ENCODE results near the gene EIF4EBP3. TPM values are rescaled to one million over a fixed set of nuclear protein-coding genes. Genes with fewer than 3 reads are reported as not detected.

Gene EIF4EBP3
- polyA plus RNA-seq, 1 donor (not counting 4 experiments of a cell fraction or from before 2014, with no cell fraction given) = 5.2 TPM

GRCh38 chr5:140509898-140510297, 37.6 kb upstream of the EIF4EBP3 start:
- Histone ChIP-seq H3K9me1 (ENCODE audit: control insufficient read depth, extremely low read depth, insufficient read depth, low read length) (no peaks in the 10 kb centered on the region), H3K9me3 (ENCODE audit: control insufficient read depth, low read depth, low read length) (no peaks in the 10 kb centered on the region), H3K27ac (ENCODE audit: control insufficient read depth, insufficient read depth, low read length) (no peak overlapping the region), H4K20me1 (ENCODE audit: control insufficient read depth, extremely low read depth, insufficient read depth, low read length) (no peaks in the 10 kb centered on the region), H2AFZ (ENCODE audit: control insufficient read depth, low read length) (no peak overlapping the region), H3K27me3 (ENCODE audit: control insufficient read depth, extremely low read depth, insufficient read depth, low read length) (no peaks in the 10 kb centered on the region), H3K9ac (ENCODE audit: control insufficient read depth, extremely low read depth, insufficient read depth, low read length) (no peak overlapping the region), H3K4me3 (ENCODE audit: control insufficient read depth in 2 of 3, extremely low read depth in 1 of 3, insufficient read depth in 2 of 3, low read depth in 1 of 3, low read length in 3 of 3) (no peak overlapping the region), H3K4me1 (ENCODE audit: control insufficient read depth, extremely low read depth, insufficient read depth, low read length) (no peaks in the 10 kb centered on the region), H3K4me2 (ENCODE audit: control insufficient read depth, extremely low read depth, insufficient read depth, low read depth, low read length) (no peak overlapping the region), H3K36me3 (ENCODE audit: control insufficient read depth in 2 of 2, extremely low read depth in 1 of 2, insufficient read depth in 2 of 2, low read length in 2 of 2) (peaks cover 13 to 19% of the 10 kb centered on the region in 2 experiments), H3K79me2 (ENCODE audit: control insufficient read depth, insufficient read depth, low read length) (no peaks in the 10 kb centered on the region)
- no peak for DNase-seq (ENCODE audit: low read depth, low spot score)
- dilution Hi-C loops (cut with MboI; ENCODE audit: extremely low pct_ligation_motif_present, low sequenced_read_pairs) = no loop called here
- no peak for FAIRE-seq
- TF ChIP-seq EZH2 (IDR thresholded peaks at IDR 0.05; ENCODE audit: low read length) (no peak), CTCF (optimal IDR thresholded peaks at IDR 0.05 in 1 of 3, IDR thresholded peaks at IDR 0.05 in 1 of 3, conservative IDR thresholded peaks at IDR 0.05 in 1 of 3; ENCODE audit: extremely low read depth in 1 of 3, insufficient read depth in 2 of 3, low read length in 3 of 3) (no peak)

- FAIRE-seq (no peak), DNase-seq (ENCODE audit: low read depth, low spot score) (no peak)
- no peak for TF ChIP-seq EZH2 (IDR thresholded peaks at IDR 0.05; ENCODE audit: low read length)
- no peak for TF ChIP-seq CTCF (optimal IDR thresholded peaks at IDR 0.05 in 1 of 3, IDR thresholded peaks at IDR 0.05 in 1 of 3, conservative IDR thresholded peaks at IDR 0.05 in 1 of 3; ENCODE audit: extremely low read depth in 1 of 3, insufficient read depth in 2 of 3, low read length in 3 of 3)
These were observed 34.3 kb upstream of the EIF4EBP3 start for GRCh38 chr5:140513124-140513523.

More at GRCh38 chr5:140513124-140513523, 34.3 kb upstream of the EIF4EBP3 start:
- no peaks in the 10 kb centered on the region for H3K4me1 ChIP-seq (ENCODE audit: control insufficient read depth, extremely low read depth, insufficient read depth, low read length)
- dilution Hi-C loops (cut with MboI; ENCODE audit: extremely low pct_ligation_motif_present, low sequenced_read_pairs) = no loop called here
- no peak overlapping the region for H2AFZ ChIP-seq (ENCODE audit: control insufficient read depth, low read length)
- H3K36me3 ChIP-seq (ENCODE audit: control insufficient read depth in 2 of 2, extremely low read depth in 1 of 2, insufficient read depth in 2 of 2, low read length in 2 of 2) = peaks cover 10 to 11% of the 10 kb centered on the region in 2 experiments
- no peaks in the 10 kb centered on the region for H3K9me1 ChIP-seq (ENCODE audit: control insufficient read depth, extremely low read depth, insufficient read depth, low read length)
- no peaks in the 10 kb centered on the region for H3K79me2 ChIP-seq (ENCODE audit: control insufficient read depth, insufficient read depth, low read length)
- no peaks in the 10 kb centered on the region for H4K20me1 ChIP-seq (ENCODE audit: control insufficient read depth, extremely low read depth, insufficient read depth, low read length)
- H3K4me2 ChIP-seq (ENCODE audit: control insufficient read depth, extremely low read depth, insufficient read depth, low read depth, low read length) = no peak overlapping the region
- no peak overlapping the region for H3K27ac ChIP-seq (ENCODE audit: control insufficient read depth, insufficient read depth, low read length)
- no peak overlapping the region for H3K9ac ChIP-seq (ENCODE audit: control insufficient read depth, extremely low read depth, insufficient read depth, low read length)
- no peaks in the 10 kb centered on the region for H3K27me3 ChIP-seq (ENCODE audit: control insufficient read depth, extremely low read depth, insufficient read depth, low read length)
- H3K4me3 ChIP-seq (ENCODE audit: control insufficient read depth in 2 of 3, extremely low read depth in 1 of 3, insufficient read depth in 2 of 3, low read depth in 1 of 3, low read length in 3 of 3) = no peak overlapping the region
- H3K9me3 ChIP-seq (ENCODE audit: control insufficient read depth, low read depth, low read length) = no peaks in the 10 kb centered on the region

Measured in keratinocyte (primary cell).